Trophoblast cell (in vitro differentiated cells and primary cell): ENCODE data around the gene GFI1.

Experiments
- DNase-seq, 2 donors: peaks; one replicate each; pipeline ENCODE4 v3.0.0-alpha.2; 2016
- H2AFZ ChIP-seq: 2 replicates; pipeline ENCODE4 v1.6.1; 2013; ENCODE audit warnings: low read length, moderate library complexity, mild to moderate bottlenecking; ENCODE audit not compliant: insufficient read depth, poor library complexity
- H2AK5ac ChIP-seq: 2 replicates; pipeline ENCODE4 v1.6.1; 2013; ENCODE audit warnings: mild to moderate bottlenecking, low read length
- H2BK120ac ChIP-seq: 2 replicates; pipeline ENCODE4 v1.6.1; 2013; ENCODE audit warnings: low read length, mild to moderate bottlenecking, moderate library complexity; ENCODE audit not compliant: insufficient read depth, poor library complexity
- H2BK12ac ChIP-seq: 2 replicates; pipeline ENCODE4 v1.6.1; 2013; ENCODE audit warnings: mild to moderate bottlenecking, low read length, moderate library complexity
- H2BK5ac ChIP-seq: 2 replicates; pipeline ENCODE4 v1.6.1; 2013; ENCODE audit warnings: low read length, low read depth, moderate library complexity, mild to moderate bottlenecking; ENCODE audit not compliant: poor library complexity
- H3K14ac ChIP-seq: 2 replicates; pipeline ENCODE4 v1.6.1; 2013; ENCODE audit warnings: mild to moderate bottlenecking, low read length
- H3K18ac ChIP-seq: 2 replicates; pipeline ENCODE4 v1.6.1; 2013; ENCODE audit warnings: mild to moderate bottlenecking, low read length
- H3K23ac ChIP-seq: 2 replicates; pipeline ENCODE4 v1.6.1; 2013; ENCODE audit warnings: low read length
- H3K27ac ChIP-seq: 2 replicates; pipeline ENCODE4 v1.5.1; 2013; ENCODE audit warnings: low read depth, mild to moderate bottlenecking, inconsistent platforms, low read length, moderate library complexity
- H3K27me3 ChIP-seq: 2 replicates; pipeline ENCODE4 v1.6.1; 2013; ENCODE audit warnings: inconsistent platforms, mild to moderate bottlenecking, low read length, moderate library complexity; ENCODE audit not compliant: insufficient read depth
- H3K36me3 ChIP-seq, 2 experiments: 1 replicate in 1 of 2; 2 replicates in 1 of 2; pipeline ENCODE4 v1.6.1; 2013; ENCODE audit warnings: low read length in 2 of 2, mild to moderate bottlenecking in 2 of 2, moderate library complexity in 1 of 2; ENCODE audit not compliant: insufficient read depth in 2 of 2, control insufficient read depth in 1 of 2
- H3K4ac ChIP-seq: 2 replicates; pipeline ENCODE4 v1.6.1; 2013; ENCODE audit warnings: low read depth, mild to moderate bottlenecking, low read length, moderate library complexity
- H3K4me1 ChIP-seq, 2 experiments: 1 replicate in 1 of 2; 2 replicates in 1 of 2; pipeline ENCODE4 v1.6.1; 2013; ENCODE audit warnings: low read length in 2 of 2, mild to moderate bottlenecking in 2 of 2, moderate library complexity in 1 of 2; ENCODE audit not compliant: insufficient read depth in 2 of 2, control insufficient read depth in 1 of 2
- H3K4me2 ChIP-seq: 2 replicates; pipeline ENCODE4 v1.6.1; 2013; ENCODE audit warnings: inconsistent platforms, mild to moderate bottlenecking, low read length, moderate library complexity
- H3K4me3 ChIP-seq: 2 replicates; pipeline ENCODE4 v1.5.1; 2013; ENCODE audit warnings: mild to moderate bottlenecking, low read depth, low read length, inconsistent platforms
- H3K79me1 ChIP-seq: one replicate; pipeline ENCODE4 v1.6.1; 2013; ENCODE audit warnings: low read length
- H3K79me2 ChIP-seq: 2 replicates; pipeline ENCODE4 v1.6.1; 2013; ENCODE audit warnings: low read length, mild to moderate bottlenecking; ENCODE audit not compliant: control insufficient read depth, insufficient read depth, poor library complexity
- H3K9ac ChIP-seq: 2 replicates; pipeline ENCODE4 v1.6.1; 2013; ENCODE audit warnings: mild to moderate bottlenecking, low read length
- H3K9me3 ChIP-seq: 2 replicates; pipeline ENCODE4 v1.6.1; 2013; ENCODE audit warnings: low read depth, mild to moderate bottlenecking, control low read depth, inconsistent platforms, low read length; ENCODE audit not compliant: insufficient read depth
- H4K12ac ChIP-seq: 2 replicates; pipeline ENCODE4 v1.6.1; 2013; ENCODE audit warnings: low read depth, mild to moderate bottlenecking, low read length, moderate library complexity
- H4K8ac ChIP-seq: 2 replicates; pipeline ENCODE4 v1.6.1; 2013; ENCODE audit warnings: low read depth, mild to moderate bottlenecking, low read length, moderate library complexity
- H4K91ac ChIP-seq: one replicate; pipeline ENCODE4 v1.6.1; 2013; ENCODE audit warnings: low read depth, mild to moderate bottlenecking, low read length, moderate library complexity
- WGBS: extraction: QIAGEN DNeasy Blood & Tissue Kit; methylation state at CpG from one replicate; pipeline ENCODE4 v1.1.7; 2013; ENCODE audit warnings: missing lambda C conversion rate; ENCODE audit not compliant: insufficient read length, insufficient coverage; ENCODE audit errors: extremely low coverage; 5-methylcytosine and 5-hydroxymethylcytosine counted together

GFI1 gene

DNA sequence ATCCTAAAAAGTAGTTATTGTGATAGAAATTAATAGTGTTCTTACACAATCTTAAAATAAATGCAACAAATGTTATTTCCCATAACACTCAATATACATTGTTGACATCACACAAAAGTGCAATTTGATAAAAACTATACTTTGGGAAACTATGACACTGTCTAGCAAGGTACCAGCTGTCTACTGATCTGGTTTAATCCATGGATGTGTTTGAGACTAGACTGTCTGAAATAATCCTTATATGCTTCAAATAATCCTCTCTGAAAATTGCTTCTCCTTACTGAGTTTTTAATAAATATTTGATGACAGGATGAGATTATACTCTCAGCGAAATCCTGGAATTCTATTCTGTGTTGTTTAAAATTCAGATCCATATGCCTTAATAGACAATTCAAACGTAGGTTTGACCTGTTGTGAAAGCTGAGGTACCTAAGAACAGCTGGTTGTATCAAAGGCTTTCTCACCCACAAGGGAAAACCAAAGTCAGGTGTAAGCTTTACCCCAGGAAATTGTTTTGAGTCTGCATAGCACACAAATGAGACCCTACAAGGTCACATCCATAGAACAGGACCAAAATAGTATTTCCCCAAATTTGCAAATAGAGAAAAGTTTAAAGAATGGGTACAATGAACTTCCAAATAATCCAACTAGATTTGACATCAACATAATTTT, 8.8 kb upstream of the GFI1 start:
- no CpG with 5 or more reads among the region's 2 CpGs for WGBS

DNA sequence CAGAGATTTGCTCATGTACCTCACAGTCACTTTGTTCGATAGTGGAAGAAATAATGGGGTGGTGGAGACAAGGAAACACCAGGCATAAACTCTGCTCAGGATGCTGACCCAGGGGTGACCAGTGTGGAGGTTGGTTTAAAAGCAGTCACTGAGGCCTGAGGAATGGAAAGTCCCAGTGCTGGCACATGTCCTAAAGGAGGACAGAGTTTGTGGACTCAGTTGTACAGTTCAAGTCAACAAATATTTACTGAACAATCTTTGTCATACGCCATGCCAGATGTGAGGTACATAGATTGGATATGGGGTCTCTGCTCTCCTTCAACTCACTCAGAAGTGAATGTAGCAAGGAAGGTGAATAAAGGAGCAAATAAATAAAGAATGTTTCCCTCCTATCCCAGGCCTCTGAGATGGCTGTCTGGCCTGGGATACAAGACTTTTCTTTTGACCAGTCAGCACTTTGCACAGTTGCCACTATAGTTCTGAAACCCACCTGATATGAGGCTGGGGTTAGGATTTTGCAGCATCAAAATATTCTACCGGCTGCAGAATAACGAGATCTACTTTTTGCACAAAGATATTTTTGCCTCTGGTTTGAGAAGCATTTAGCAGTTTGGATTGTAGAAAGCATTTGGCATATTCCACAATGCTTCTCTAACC, 7.9 kb upstream of the GFI1 start:
- H4K12ac ChIP-seq, result no peak overlapping the region
- no peak overlapping the region for H3K4me2 ChIP-seq
- H4K8ac ChIP-seq, result no peak overlapping the region
- H3K79me1 ChIP-seq, result no peaks in the 10 kb centered on the region
- H2BK12ac ChIP-seq, result no peak overlapping the region
- H2BK5ac ChIP-seq, result no peak overlapping the region
- no peak overlapping the region for H3K14ac ChIP-seq
- no peak overlapping the region for H3K23ac ChIP-seq
- no peak overlapping the region for H2AK5ac ChIP-seq
- H4K91ac ChIP-seq, result no peak overlapping the region
- H3K9me3 ChIP-seq, result no peaks in the 10 kb centered on the region
- no peak for DNase-seq
- no peaks in the 10 kb centered on the region for H3K4me1 ChIP-seq
- H3K36me3 ChIP-seq, result no peaks in the 10 kb centered on the region
- no peak overlapping the region for H3K9ac ChIP-seq
- H2AFZ ChIP-seq, result no peak overlapping the region
- no CpG with 5 or more reads among the region's 4 CpGs for WGBS
- no peak overlapping the region for H2BK120ac ChIP-seq
- H3K4ac ChIP-seq, result no peak overlapping the region
- H3K27me3 ChIP-seq, result no peaks in the 10 kb centered on the region
- H3K27ac ChIP-seq, result no peak overlapping the region
- no peak overlapping the region for H3K18ac ChIP-seq
- no peak overlapping the region for H3K4me3 ChIP-seq
- H3K79me2 ChIP-seq, result no peaks in the 10 kb centered on the region

More for the DNA sequence above, 8.8 kb upstream of the GFI1 start:
- no peak overlapping the region for H3K18ac ChIP-seq
- H3K27me3 ChIP-seq, result no peaks in the 10 kb centered on the region
- H2BK12ac ChIP-seq, result no peak overlapping the region
- H4K8ac ChIP-seq, result no peak overlapping the region
- H3K4me2 ChIP-seq, result no peak overlapping the region
- H3K4me3 ChIP-seq, result no peak overlapping the region
- H3K27ac ChIP-seq, result no peak overlapping the region
- H3K23ac ChIP-seq, result no peak overlapping the region
- no peak overlapping the region for H4K91ac ChIP-seq
- H2BK5ac ChIP-seq, result no peak overlapping the region
- no peak overlapping the region for H3K9ac ChIP-seq
- no peak for DNase-seq
- H2AK5ac ChIP-seq, result no peak overlapping the region
- no peak overlapping the region for H3K14ac ChIP-seq
- no peaks in the 10 kb centered on the region for H3K4me1 ChIP-seq
- H3K79me2 ChIP-seq, result no peaks in the 10 kb centered on the region
- no peak overlapping the region for H2BK120ac ChIP-seq
- no peak overlapping the region for H4K12ac ChIP-seq
- no peak overlapping the region for H3K4ac ChIP-seq
- no peaks in the 10 kb centered on the region for H3K36me3 ChIP-seq
- H3K9me3 ChIP-seq, result no peaks in the 10 kb centered on the region
- H3K79me1 ChIP-seq, result no peaks in the 10 kb centered on the region
- H2AFZ ChIP-seq, result no peak overlapping the region

GRCh38 chr1:92493139-92493538, 6.4 kb upstream of the GFI1 start:
- Histone ChIP-seq H3K14ac (no peak overlapping the region), H3K79me2 (no peaks in the 10 kb centered on the region), H3K4ac (no peak overlapping the region), H3K9me3 (no peaks in the 10 kb centered on the region), H3K18ac (no peak overlapping the region), H3K36me3 (no peaks in the 10 kb centered on the region), H3K27ac (no peak overlapping the region), H3K9ac (no peak overlapping the region), H2BK120ac (no peak overlapping the region), H2BK5ac (no peak overlapping the region), H3K23ac (no peak overlapping the region), H4K8ac (no peak overlapping the region), H3K79me1 (no peaks in the 10 kb centered on the region), H3K4me3 (no peak overlapping the region), H4K12ac (no peak overlapping the region), H4K91ac (no peak overlapping the region), H3K4me2 (no peak overlapping the region), H2BK12ac (no peak overlapping the region), H2AFZ (no peak overlapping the region), H3K27me3 (peaks cover 2% of the 10 kb centered on the region), H2AK5ac (no peak overlapping the region), H3K4me1 (no peaks in the 10 kb centered on the region)
- DNase-seq, result no peak
- no CpG with 5 or more reads among the region's 4 CpGs for WGBS

DNA sequence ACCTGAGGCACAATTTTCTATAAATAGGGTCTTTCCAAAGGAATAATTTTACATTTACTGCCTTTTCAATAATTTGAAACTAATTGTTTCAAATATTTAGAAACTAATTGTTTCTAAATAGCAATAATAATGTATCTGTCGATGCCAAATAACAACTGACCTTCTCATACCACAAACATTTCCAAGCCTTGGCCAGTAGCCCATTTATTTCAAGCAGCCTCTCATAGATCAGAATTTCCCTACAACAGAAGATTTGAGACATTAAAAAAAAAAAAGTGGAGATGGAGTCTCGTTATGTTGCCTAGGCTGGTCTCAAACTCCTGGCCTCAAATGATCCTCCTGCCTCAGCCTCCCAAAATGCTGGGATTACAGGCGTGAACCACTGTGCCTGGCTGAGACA, 2.1 kb upstream of the GFI1 start:
- peaks cover 36% of the 10 kb centered on the region for H3K27me3 ChIP-seq
- H3K36me3 ChIP-seq, result no peaks in the 10 kb centered on the region
- DNase-seq, result no peak
- no peak overlapping the region for H2BK120ac ChIP-seq
- no peak overlapping the region for H3K23ac ChIP-seq
- H2AFZ ChIP-seq, result no peak overlapping the region
- H3K27ac ChIP-seq, result no peak overlapping the region
- no peak overlapping the region for H4K12ac ChIP-seq
- no peak overlapping the region for H2AK5ac ChIP-seq
- no CpG with 5 or more reads among the region's 3 CpGs for WGBS
- H3K4me3 ChIP-seq, result no peak overlapping the region
- H3K9me3 ChIP-seq, result no peaks in the 10 kb centered on the region
- H4K91ac ChIP-seq, result no peak overlapping the region
- no peak overlapping the region for H4K8ac ChIP-seq
- no peak overlapping the region for H3K4me2 ChIP-seq
- H3K79me2 ChIP-seq, result no peaks in the 10 kb centered on the region
- no peak overlapping the region for H3K18ac ChIP-seq
- H2BK5ac ChIP-seq, result no peak overlapping the region
- H3K4me1 ChIP-seq, result peaks cover 22% of the 10 kb centered on the region in 2 experiments
- H3K4ac ChIP-seq, result no peak overlapping the region
- no peak overlapping the region for H3K9ac ChIP-seq
- no peaks in the 10 kb centered on the region for H3K79me1 ChIP-seq
- no peak overlapping the region for H3K14ac ChIP-seq
- H2BK12ac ChIP-seq, result no peak overlapping the region
